OCI-LY7 (cell line): ENCODE results near the gene RASL12. TPM values are rescaled to one million over a fixed set of nuclear protein-coding genes. Genes with fewer than 3 reads are reported as not detected.

Experiments used
- BruUV-seq: library from RNA; stranded (reverse); fragments of 400-500 nt; replicated peaks from 2 replicates; lab custom pipeline; 2021; lab: Mats Ljungman, UMichigan
- CTCF ChIA-PET: fragments of 300-600 bp; sonication (Branson Sonifier 250); formaldehyde crosslinking; loops from one replicate; lab custom pipeline; 2022; ENCODE audit warnings: antibody characterized with exemption; ENCODE audit not compliant: unreplicated experiment; lab: Charles Lee
- POLR2A ChIA-PET: fragments of 300-600 bp; sonication (Branson Sonifier 250); formaldehyde crosslinking; loops from one replicate; lab custom pipeline; 2022; ENCODE audit warnings: antibody characterized with exemption; lab: Charles Lee
- DNase-seq: peaks from one replicate; pipeline ENCODE4 v3.0.0-alpha.2; 2015; ENCODE audit warnings: low spot score
- H2AFZ ChIP-seq: fragments of 200-600 bp; sonication (generic), shearing (Covaris generic); 2 replicates; pipeline ENCODE4 v1.6.1; 2014; ENCODE audit warnings: mild to moderate bottlenecking, antibody characterized with exemption, low read length, moderate library complexity
- H3K27ac ChIP-seq: fragments of 200-600 bp; sonication (generic); 2 replicates; pipeline ENCODE4 v1.5.1; 2014; ENCODE audit warnings: mixed run types, low read depth, mild to moderate bottlenecking, moderate library complexity, low read length, inconsistent platforms; ENCODE audit not compliant: poor library complexity, severe bottlenecking
- H3K36me3 ChIP-seq: fragments of 200-600 bp; sonication (generic); 2 replicates; pipeline ENCODE4 v1.6.1; 2014; ENCODE audit warnings: mild to moderate bottlenecking, antibody characterized with exemption, low read length, moderate library complexity, mixed read lengths; ENCODE audit not compliant: insufficient read depth
- H3K4me1 ChIP-seq: fragments of 200-600 bp; sonication (generic); 2 replicates; pipeline ENCODE4 v1.5.1; 2014; ENCODE audit warnings: mild to moderate bottlenecking, low read length; ENCODE audit not compliant: insufficient read depth, poor library complexity, severe bottlenecking
- H3K4me2 ChIP-seq: fragments of 200-600 bp; sonication (generic); 2 replicates; pipeline ENCODE4 v1.6.1; 2014; ENCODE audit warnings: mild to moderate bottlenecking, low read length
- H3K4me3 ChIP-seq: fragments of 200-600 bp; sonication (generic); 2 replicates; pipeline ENCODE4 v1.5.1; 2014; ENCODE audit warnings: mild to moderate bottlenecking, low read depth, low read length; ENCODE audit not compliant: poor library complexity, severe bottlenecking
- H3K79me2 ChIP-seq: fragments of 200-600 bp; sonication (generic); 2 replicates; pipeline ENCODE4 v1.6.1; 2016; ENCODE audit warnings: low read depth, mild to moderate bottlenecking, low read length, moderate library complexity, mixed read lengths; ENCODE audit not compliant: insufficient read depth
- H3K9me2 ChIP-seq: fragments of 200-600 bp; sonication (generic); 2 replicates; pipeline ENCODE4 v1.6.1; 2016; ENCODE audit warnings: mild to moderate bottlenecking, low read length, mixed read lengths; ENCODE audit not compliant: insufficient read depth
- H3K9me3 ChIP-seq: fragments of 200-600 bp; sonication (generic); 2 replicates; pipeline ENCODE4 v1.6.1; 2014; ENCODE audit warnings: mild to moderate bottlenecking, mixed run types, low read length, mixed read lengths
- H4K20me1 ChIP-seq: fragments of 200-600 bp; sonication (generic); 2 replicates; pipeline ENCODE4 v1.6.1; 2014; ENCODE audit warnings: mild to moderate bottlenecking, antibody characterized with exemption, low read length, moderate library complexity, mixed read lengths; ENCODE audit not compliant: insufficient read depth
- CTCF ChIP-seq: fragments of 200-600 bp; sonication (generic); conservative IDR thresholded peaks from 2 replicates; pipeline ENCODE4 v1.5.1; 2014; ENCODE audit warnings: mild to moderate bottlenecking, antibody characterized with exemption, low read length, moderate library complexity, mixed read lengths
- EZH2phosphoT487 ChIP-seq: fragments of 200-600 bp; sonication (generic); IDR thresholded peaks from 2 replicates; pipeline ENCODE4 v1.6.1; 2018; ENCODE audit warnings: low read depth, borderline replicate concordance, mild to moderate bottlenecking, mixed run types, antibody characterized with exemption, low read length, moderate library complexity, mixed read lengths
- intact Hi-C: fragments of 100-400 bp; cut with micrococcal nuclease; formaldehyde crosslinking; loops from one replicate; pipeline ENCODE4 v1.10.0; 2022; ENCODE audit not compliant: unreplicated experiment
- total RNA-seq, 2 experiments: library from RNA; depleted of rRNA in 1 of 2; stranded (reverse); fragments of >200 nt in 1 of 2; shearing (Covaris generic) in 1 of 2; gene quantifications; 2 replicates each; pipeline ENCODE4 v1.2.3, GENCODE V29; 2014 to 2022

Gene RASL12
- total RNA-seq, 2 experiments from 2014 or later, result not detected

GRCh38 chr15:65034719-65035118, 33.1 kb downstream of the RASL12 start:
- Histone ChIP-seq H3K79me2 (no peaks in the 10 kb centered on the region), H3K27ac (no peak overlapping the region), H3K4me2 (no peak overlapping the region), H3K36me3 (no peaks in the 10 kb centered on the region), H2AFZ (no peak overlapping the region), H3K4me3 (no peak overlapping the region), H3K9me2 (no peaks in the 10 kb centered on the region), H3K9me3 (no peaks in the 10 kb centered on the region), H4K20me1 (no peaks in the 10 kb centered on the region), H3K4me1 (peaks cover 11% of the 10 kb centered on the region)
- no peak for DNase-seq
- intact Hi-C loops, result loop anchor here (10.0 kb wide), 1 partner anchor 150 kb away; the partner anchor contains the start of gene CLPX
- TF ChIP-seq CTCF, result no peak
- TF ChIP-seq EZH2phosphoT487, result no peak
- ChIA-PET CTCF (interaction anchor here (1.2 kb wide), 1 partner anchor 151 kb away, joined by 3 read pairs; the partner anchor contains the start of gene CLPX), POLR2A (interaction anchor here (0.7 kb wide), 1 partner anchor 50 kb away, joined by 3 read pairs; no protein-coding TSS in a partner anchor)
- BruUV-seq, result no TSS peak

GRCh38 chr15:65033659-65034269, 34.0 kb downstream of the RASL12 start:
- H3K4me1 ChIP-seq, result peaks cover 11% of the 10 kb centered on the region
- intact Hi-C loops, result loop anchor here (1.0 to 10.0 kb wide), 6 partner anchors 21 to 351 kb away; partner anchors contain the start of genes CLPX, RNU5A-1 and RNU5B-1
- H4K20me1 ChIP-seq, result no peaks in the 10 kb centered on the region
- TF ChIP-seq EZH2phosphoT487 (no peak), CTCF (peak; percentile 76)
- no peak overlapping the region for H3K4me3 ChIP-seq
- no peak overlapping the region for H3K27ac ChIP-seq
- H3K9me3 ChIP-seq, result no peaks in the 10 kb centered on the region
- no TSS peak for BruUV-seq
- peak overlapping the region; percentile 43 for H3K4me2 ChIP-seq
- H3K36me3 ChIP-seq, result no peaks in the 10 kb centered on the region
- POLR2A ChIA-PET, result interaction anchor here (0.6 to 0.9 kb wide), 4 partner anchors 10 to 281 kb away, joined by 4 to 5 read pairs (median 4); partner anchors contain the start of gene RNU5B-1
- peaks cover 1% of the 10 kb centered on the region; the same call in 1 of the 2 replicates for H3K79me2 ChIP-seq
- peak; percentile 68 for DNase-seq
- H3K9me2 ChIP-seq, result no peaks in the 10 kb centered on the region
- CTCF ChIA-PET, result interaction anchor here (1.2 kb wide), 1 partner anchor 151 kb away, joined by 3 read pairs; the partner anchor contains the start of gene CLPX
- H2AFZ ChIP-seq, result peak overlapping the region; percentile 94
